GM12874 (cell line): Measurements from ENCODE around the gene VPS13D.

Experiments used
- TF ChIP-seq, protein P1 (sequence below): IDR thresholded peaks from 2 replicates; pipeline ENCODE4 v1.5.1; 2011; ENCODE audit warnings: low read depth, mild to moderate bottlenecking, control low read depth, low read length, moderate library complexity; ENCODE audit not compliant: insufficient read depth

VPS13D gene

DNA sequence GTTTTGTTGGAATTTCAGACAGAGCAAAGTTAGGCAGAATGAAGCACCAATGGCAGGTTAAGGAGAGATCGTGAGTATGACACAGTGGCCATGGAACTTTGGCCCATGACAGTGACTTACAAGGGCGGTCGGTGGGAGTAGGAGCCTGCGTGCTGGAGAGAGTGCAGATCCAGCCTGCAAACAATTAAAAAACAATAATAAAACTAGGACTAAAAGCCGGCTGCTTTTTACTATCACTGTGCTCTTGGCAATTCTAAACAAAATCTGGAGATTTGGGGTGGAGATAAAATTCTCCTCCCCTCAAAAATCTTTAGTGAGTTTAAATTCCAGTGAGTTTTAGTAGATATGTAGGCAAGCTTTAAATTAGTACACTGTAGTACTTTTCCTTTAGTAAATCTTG, 291.3 kb downstream of the VPS13D start:
- TF ChIP-seq, protein P1, sequence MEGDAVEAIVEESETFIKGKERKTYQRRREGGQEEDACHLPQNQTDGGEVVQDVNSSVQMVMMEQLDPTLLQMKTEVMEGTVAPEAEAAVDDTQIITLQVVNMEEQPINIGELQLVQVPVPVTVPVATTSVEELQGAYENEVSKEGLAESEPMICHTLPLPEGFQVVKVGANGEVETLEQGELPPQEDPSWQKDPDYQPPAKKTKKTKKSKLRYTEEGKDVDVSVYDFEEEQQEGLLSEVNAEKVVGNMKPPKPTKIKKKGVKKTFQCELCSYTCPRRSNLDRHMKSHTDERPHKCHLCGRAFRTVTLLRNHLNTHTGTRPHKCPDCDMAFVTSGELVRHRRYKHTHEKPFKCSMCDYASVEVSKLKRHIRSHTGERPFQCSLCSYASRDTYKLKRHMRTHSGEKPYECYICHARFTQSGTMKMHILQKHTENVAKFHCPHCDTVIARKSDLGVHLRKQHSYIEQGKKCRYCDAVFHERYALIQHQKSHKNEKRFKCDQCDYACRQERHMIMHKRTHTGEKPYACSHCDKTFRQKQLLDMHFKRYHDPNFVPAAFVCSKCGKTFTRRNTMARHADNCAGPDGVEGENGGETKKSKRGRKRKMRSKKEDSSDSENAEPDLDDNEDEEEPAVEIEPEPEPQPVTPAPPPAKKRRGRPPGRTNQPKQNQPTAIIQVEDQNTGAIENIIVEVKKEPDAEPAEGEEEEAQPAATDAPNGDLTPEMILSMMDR = no peak

DNA sequence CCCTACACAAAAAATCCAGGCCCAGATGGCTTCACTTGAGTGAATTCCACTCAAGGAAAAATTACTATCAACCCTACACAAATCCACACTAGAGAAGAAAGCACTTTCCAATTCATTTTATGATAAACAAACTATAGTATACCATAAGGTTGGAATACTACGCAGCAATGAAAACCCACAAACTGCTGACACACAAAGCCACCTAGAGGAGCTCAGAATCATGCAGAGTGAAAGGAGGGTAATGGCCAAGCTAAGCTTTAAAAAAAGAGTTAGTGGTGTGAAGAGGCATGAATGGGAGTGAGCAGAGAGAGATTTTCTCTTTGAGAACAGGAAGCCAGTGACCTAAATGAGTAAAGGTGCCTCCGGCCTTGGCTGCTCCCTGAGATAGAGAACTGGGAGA, 294.4 kb downstream of the VPS13D start:
- TF ChIP-seq, protein P1 = no peak

GRCh38 chr1:12525311-12526181, 295.7 kb downstream of the VPS13D start:
- TF ChIP-seq, protein P1 = no peak

GRCh38 chr1:12527564-12527963, 297.7 kb downstream of the VPS13D start:
- TF ChIP-seq, protein P1 = no peak

GRCh38 chr1:12528021-12528852, 298.4 kb downstream of the VPS13D start:
- TF ChIP-seq, protein P1 = no peak

- TF ChIP-seq, protein P1 = no peak
Measured at GRCh38 chr1:12529640-12530174, 299.9 kb downstream of the VPS13D start.

GRCh38 chr1:12530462-12531178, 300.8 kb downstream of the VPS13D start:
- TF ChIP-seq, protein P1 = no peak
